B cell (primary cell): Measurements from ENCODE around the gene PSMD11. TPM values are rescaled to one million over a fixed set of nuclear protein-coding genes. Genes with fewer than 3 reads are reported as not detected.

ENCODE experiments used
- ATAC-seq: fragments of 200-7000 bp; cut with Tn5 transposase; one replicate; pipeline ENCODE4 v1.10.0; 2021; ENCODE audit warnings: low read depth, mild to moderate bottlenecking, moderate number of reproducible peaks, moderate library complexity
- CTCF ChIA-PET: fragments of 350-600 bp; sonication (Branson Sonifier 250); formaldehyde crosslinking; loops from one replicate; lab custom pipeline; 2021; ENCODE audit warnings: antibody characterized with exemption, inconsistent platforms; lab: Charles Lee
- POLR2A ChIA-PET: fragments of 350-600 bp; sonication (Branson Sonifier 250); formaldehyde crosslinking; loops from one replicate; lab custom pipeline; 2021; ENCODE audit warnings: antibody characterized with exemption; lab: Charles Lee
- DNase-seq: peaks from one replicate; pipeline ENCODE4 v3.0.0; 2013
- H2AFZ ChIP-seq: 2 replicates; pipeline ENCODE4 v1.6.1; 2012; ENCODE audit warnings: mild to moderate bottlenecking, low read depth, low read length; ENCODE audit not compliant: insufficient read depth, poor library complexity, severe bottlenecking
- H3K27ac ChIP-seq, 2 donors: 1 replicate in 1 of 2; 2 replicates in 1 of 2; pipeline ENCODE4 v1.5.1; 2012 to 2013; ENCODE audit warnings: low read length in 2 of 2, mild to moderate bottlenecking in 2 of 2, moderate library complexity in 1 of 2
- H3K27me3 ChIP-seq, 4 experiments: fragments of 200-600 bp in 1 of 4; sonication (generic) in 1 of 4; replicated peaks in 1 of 4; 1 replicate in 2 of 4; 2 replicates in 2 of 4; pipeline versions ENCODE4 v1.6.1 to v1.7.0; 2013 to 2016; ENCODE audit warnings: low read length in 3 of 4, mild to moderate bottlenecking in 2 of 4, mixed read lengths in 1 of 4, moderate library complexity in 1 of 4; ENCODE audit not compliant: insufficient read depth in 4 of 4, control insufficient read depth in 3 of 4; ENCODE audit errors: control extremely low read depth in 1 of 4
- H3K36me3 ChIP-seq, 2 experiments: replicated peaks in 1 of 2; 1 replicate in 1 of 2; 2 replicates in 1 of 2; pipeline versions ENCODE4 v1.6.1 to v1.7.1; 2013; ENCODE audit warnings: low read length in 1 of 2; ENCODE audit not compliant: insufficient read depth in 2 of 2, control insufficient read depth in 1 of 2; ENCODE audit errors: control extremely low read depth in 1 of 2, extremely low read depth in 1 of 2
- H3K4me1 ChIP-seq, 2 donors: fragments of 200-600 bp in 1 of 2; sonication (generic) in 1 of 2; 1 replicate in 1 of 2; 2 replicates in 1 of 2; pipeline versions ENCODE4 v1.5.1 to v1.6.1; 2013 to 2017; ENCODE audit warnings: low read length in 2 of 2; ENCODE audit not compliant: control insufficient read depth in 2 of 2, insufficient read depth in 2 of 2
- H3K4me2 ChIP-seq: replicated peaks from 2 replicates; pipeline ENCODE3; 2012; ENCODE audit warnings: mild to moderate bottlenecking, low read depth, low read length; ENCODE audit not compliant: poor library complexity, severe bottlenecking
- H3K4me3 ChIP-seq, 5 experiments: fragments of 200-600 bp in 1 of 5; sonication (generic) in 1 of 5; 1 replicate in 3 of 5; 2 replicates in 2 of 5; pipeline versions ENCODE4 v1.5.1 to v1.7.0; 2011 to 2016; ENCODE audit warnings: low read length in 4 of 5, mild to moderate bottlenecking in 4 of 5, low read depth in 2 of 5, control low read depth in 1 of 5, moderate library complexity in 1 of 5; ENCODE audit not compliant: insufficient read depth in 1 of 5; ENCODE audit errors: control extremely low read depth in 1 of 5, extremely low read depth in 1 of 5
- H3K79me2 ChIP-seq: fragments of 200-600 bp; sonication (generic); one replicate; pipeline ENCODE4 v1.6.0; 2016; ENCODE audit warnings: low read length; ENCODE audit not compliant: control insufficient read depth, insufficient read depth
- H3K9ac ChIP-seq: fragments of 200-600 bp; sonication (generic); 2 replicates; pipeline ENCODE4 v1.6.1; 2017; ENCODE audit warnings: mild to moderate bottlenecking, low read length, moderate library complexity
- H3K9me3 ChIP-seq, 3 donors: one replicate each; pipeline versions ENCODE4 v1.6.1 to v1.7.1; 2013; ENCODE audit warnings: low read length in 2 of 3; ENCODE audit not compliant: control insufficient read depth in 2 of 3, insufficient read depth in 1 of 3; ENCODE audit errors: control extremely low read depth in 1 of 3
- H4K20me1 ChIP-seq: 2 replicates; pipeline ENCODE4 v1.6.0; 2012; ENCODE audit warnings: mild to moderate bottlenecking, low read length; ENCODE audit not compliant: insufficient read depth, control insufficient read depth, poor library complexity, severe bottlenecking
- H3K27ac Mint-ChIP-seq: one replicate; pipeline ENCODE4 v1.8.0; 2021; ENCODE audit warnings: mixed read lengths
- H3K27me3 Mint-ChIP-seq: one replicate; pipeline ENCODE4 v1.8.0; 2021; ENCODE audit warnings: mixed read lengths
- H3K4me1 Mint-ChIP-seq: one replicate; pipeline ENCODE4 v1.8.0; 2021; ENCODE audit warnings: mixed read lengths
- H3K4me3 Mint-ChIP-seq: one replicate; pipeline ENCODE4 v1.8.0; 2021; ENCODE audit warnings: mixed read lengths
- H3K9me3 Mint-ChIP-seq: one replicate; pipeline ENCODE4 v1.8.0; 2022; ENCODE audit warnings: mixed read lengths; ENCODE audit not compliant: insufficient read depth
- CTCF ChIP-seq: fragments of 200-600 bp; IDR thresholded peaks from one replicate; pipeline ENCODE4 v1.8.0; 2022; ENCODE audit warnings: antibody characterized with exemption, mild to moderate bottlenecking
- EZH2 ChIP-seq: IDR thresholded peaks from 2 replicates; pipeline ENCODE4 v1.6.1; 2012; ENCODE audit warnings: borderline replicate concordance, low read depth, mild to moderate bottlenecking, moderate library complexity, low read length; ENCODE audit not compliant: insufficient read depth, poor library complexity, severe bottlenecking
- WGBS: methylation state at CpG from one replicate; pipeline ENCODE4 v1.1.5; 2013; ENCODE audit warnings: missing lambda C conversion rate; ENCODE audit not compliant: insufficient coverage; 5-methylcytosine and 5-hydroxymethylcytosine counted together
- intact Hi-C: fragments of 100-400 bp; cut with micrococcal nuclease; formaldehyde crosslinking; loops from one replicate; pipeline ENCODE4 v1.10.0; 2022
- polyA plus RNA-seq: library from polyadenylated mRNA; depleted of rRNA; stranded (reverse); fragments of >200 nt; gene quantifications from 2 replicates; pipeline ENCODE4 v1.2.3, GENCODE V29; 2012
- total RNA-seq, 2 donors: library from RNA; stranded (reverse); fragments of 120-200 nt in 1 of 2; gene quantifications; 1 replicate in 1 of 2; 2 replicates in 1 of 2; pipeline versions ENCODE4 v1.2.3 to v1.2.4, GENCODE V29; 2013 to 2022

The PSMD11 gene
- total and polyA plus RNA-seq, 2 donors (not counting 1 experiment from before 2014, with no cell fraction given), result 23.8 to 73.4 TPM

GRCh38 chr17:32445497-32445896 is 1.2 kb downstream of the PSMD11 start:
- 32% methylated on average over 4 of the region's 6 CpGs for WGBS
- Histone ChIP-seq H3K27me3 (peaks cover 0 to 2% (median under 1%) of the 10 kb centered on the region in 4 experiments), H3K9ac (peak overlapping the region; percentile 91), H3K4me1 (peaks cover 18 to 23% of the 10 kb centered on the region in 2 donors), H3K79me2 (peaks cover 68% of the 10 kb centered on the region), H3K36me3 (peaks cover 10 to 29% of the 10 kb centered on the region in 2 experiments), H3K4me2 (peak overlapping the region; percentile 89), H4K20me1 (peaks cover 8% of the 10 kb centered on the region), H3K27ac (peak overlapping the region in 1 of 2 donors; percentile 89), H3K4me3 (peak overlapping the region; percentile 78 to 96 (median 95)), H3K9me3 (no peaks in the 10 kb centered on the region), H2AFZ (peak overlapping the region; percentile 92)
- Mint-ChIP-seq H3K27me3 (no peaks in the 10 kb centered on the region), H3K4me1 (peaks cover 35% of the 10 kb centered on the region), H3K9me3 (no peaks in the 10 kb centered on the region), H3K4me3 (peak overlapping the region; percentile 86), H3K27ac (peak overlapping the region; percentile 76)
- DNase-seq (no peak), ATAC-seq (no peak)
- CTCF ChIA-PET, result interaction anchor here (1.9 to 3.2 kb wide), 3 partner anchors 18 to 43 kb away, joined by 4 to 29 read pairs (median 11); no protein-coding TSS in a partner anchor
- POLR2A ChIA-PET, result no interaction called here
- TF ChIP-seq CTCF (no peak), EZH2 (no peak)
- intact Hi-C loops, result no loop called here

GRCh38 chr17:32445971-32446370 is 1.7 kb downstream of the PSMD11 start:
- peaks cover 0 to 2% (median under 1%) of the 10 kb centered on the region in 4 experiments for H3K27me3 ChIP-seq
- Mint-ChIP-seq H3K27ac (no peak overlapping the region), H3K4me3 (peak overlapping the region; percentile 86), H3K9me3 (no peaks in the 10 kb centered on the region), H3K4me1 (peaks cover 36% of the 10 kb centered on the region), H3K27me3 (no peaks in the 10 kb centered on the region)
- peak overlapping the region; percentile 91 for H3K9ac ChIP-seq
- TF ChIP-seq CTCF, result no peak
- TF ChIP-seq EZH2, result no peak
- H3K79me2 ChIP-seq, result peaks cover 73% of the 10 kb centered on the region
- POLR2A ChIA-PET, result no interaction called here
- peak overlapping the region; percentile 89 for H3K4me2 ChIP-seq
- ATAC-seq (no peak), DNase-seq (no peak)
- H3K9me3 ChIP-seq, result no peaks in the 10 kb centered on the region
- peak overlapping the region in 1 of 5 experiments; percentile 78 for H3K4me3 ChIP-seq
- intact Hi-C loops, result no loop called here
- peaks cover 10 to 32% of the 10 kb centered on the region in 2 experiments for H3K36me3 ChIP-seq
- H2AFZ ChIP-seq, result no peak overlapping the region
- H3K4me1 ChIP-seq, result peaks cover 18 to 23% of the 10 kb centered on the region in 2 donors
- CTCF ChIA-PET, result interaction anchor here (3.2 kb wide), 1 partner anchor 17 kb away, joined by 29 read pairs; no protein-coding TSS in a partner anchor
- peaks cover 12% of the 10 kb centered on the region for H4K20me1 ChIP-seq
- 89% methylated on average over 1 of the region's 2 CpGs for WGBS
- H3K27ac ChIP-seq, result no peak overlapping the region
